Measurements from ENCODE around the gene CXCL11.

Gene CXCL11

DNA sequence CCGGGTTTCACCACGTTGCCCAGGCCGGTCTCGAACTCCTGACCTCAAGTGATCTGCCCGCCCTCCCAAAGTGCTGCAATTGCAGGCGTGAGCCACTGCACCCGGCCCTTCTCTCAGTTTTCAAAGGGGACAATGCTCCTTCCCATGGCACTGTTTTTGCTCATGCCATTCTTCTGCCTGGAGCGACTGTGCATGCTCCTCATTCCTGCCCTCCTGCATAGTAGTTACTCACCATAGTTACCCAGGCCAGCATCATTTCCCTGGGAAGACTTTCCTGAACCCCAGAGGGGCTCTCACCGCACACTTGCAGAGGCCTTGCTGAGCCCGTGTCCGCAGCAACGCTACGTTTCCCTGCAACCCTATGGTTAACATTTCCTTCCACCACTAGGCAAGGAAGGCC, 25.3 kb downstream of the CXCL11 start:
- Histone ChIP-seq H3K27me3 (ENCODE audit: insufficient read depth, low read length) (no peaks in the 10 kb centered on the region), H3K4me2 (ENCODE audit: low read length) (no peak overlapping the region), H3K27ac (ENCODE audit: low read depth, low read length) (no peak overlapping the region), H3K23ac (ENCODE audit: low read length) (no peak overlapping the region), H3K18ac (ENCODE audit: low read length) (no peak overlapping the region), H3K9ac (ENCODE audit: low read length) (no peak overlapping the region), H4K91ac (ENCODE audit: low read depth, low read length) (no peak overlapping the region), H2AFZ (ENCODE audit: insufficient read depth, low read length, poor library complexity) (no peak overlapping the region), H3K79me2 (ENCODE audit: control insufficient read depth, insufficient read depth, low read length, poor library complexity) (no peaks in the 10 kb centered on the region), H4K8ac (ENCODE audit: low read depth, low read length) (no peak overlapping the region), H3K79me1 (ENCODE audit: low read length) (no peaks in the 10 kb centered on the region), H4K12ac (ENCODE audit: low read depth, low read length) (no peak overlapping the region), H3K4me3 (ENCODE audit: low read depth, low read length) (no peak overlapping the region), H2BK12ac (ENCODE audit: low read length) (no peak overlapping the region), H3K36me3 (ENCODE audit: control insufficient read depth in 1 of 2, insufficient read depth in 2 of 2, low read length in 2 of 2) (no peaks in the 10 kb centered on the region), H3K9me3 (ENCODE audit: insufficient read depth, low read depth, low read length) (no peaks in the 10 kb centered on the region), H2BK5ac (ENCODE audit: low read depth, low read length, poor library complexity) (no peak overlapping the region), H3K4me1 (ENCODE audit: control insufficient read depth in 1 of 2, insufficient read depth in 2 of 2, low read length in 2 of 2) (no peaks in the 10 kb centered on the region), H3K4ac (ENCODE audit: low read depth, low read length) (no peak overlapping the region), H2AK5ac (ENCODE audit: low read length) (no peak overlapping the region), H2BK120ac (ENCODE audit: insufficient read depth, low read length, poor library complexity) (no peak overlapping the region), H3K14ac (ENCODE audit: low read length) (no peak overlapping the region)
- WGBS (ENCODE audit: extremely low coverage, insufficient coverage, insufficient read length), result no CpG with 5 or more reads among the region's 13 CpGs
- peak in 1 of 2 donors; percentile 53 for DNase-seq

DNA sequence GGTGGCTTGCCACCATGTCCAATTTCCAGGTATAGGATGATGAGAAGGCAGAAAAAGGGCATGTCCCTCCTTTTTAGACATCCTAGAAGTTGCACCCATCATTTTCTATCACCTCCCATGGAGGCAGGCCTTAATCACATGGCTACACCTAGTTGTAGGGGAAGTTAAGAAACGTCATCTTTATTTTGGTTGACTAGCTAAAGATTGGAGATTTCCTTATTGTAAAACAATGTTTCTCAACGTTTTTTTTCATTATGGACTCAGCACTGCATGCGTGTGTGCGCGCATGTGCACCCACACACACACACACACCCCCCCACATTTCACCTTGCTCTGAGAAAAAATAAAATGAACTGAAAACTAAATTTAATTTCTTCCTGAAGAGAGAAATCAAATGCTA, 26.6 kb downstream of the CXCL11 start:
- H3K27ac ChIP-seq (ENCODE audit: low read depth, low read length), result no peak overlapping the region
- H3K79me1 ChIP-seq (ENCODE audit: low read length), result no peaks in the 10 kb centered on the region
- H2AK5ac ChIP-seq (ENCODE audit: low read length), result no peak overlapping the region
- no peak for DNase-seq
- no peak overlapping the region for H2AFZ ChIP-seq (ENCODE audit: insufficient read depth, low read length, poor library complexity)
- H3K18ac ChIP-seq (ENCODE audit: low read length), result no peak overlapping the region
- H3K79me2 ChIP-seq (ENCODE audit: control insufficient read depth, insufficient read depth, low read length, poor library complexity), result no peaks in the 10 kb centered on the region
- H3K9ac ChIP-seq (ENCODE audit: low read length), result no peak overlapping the region
- no peak overlapping the region for H4K91ac ChIP-seq (ENCODE audit: low read depth, low read length)
- H2BK12ac ChIP-seq (ENCODE audit: low read length), result no peak overlapping the region
- no peaks in the 10 kb centered on the region for H3K27me3 ChIP-seq (ENCODE audit: insufficient read depth, low read length)
- H3K4me3 ChIP-seq (ENCODE audit: low read depth, low read length), result no peak overlapping the region
- peak overlapping the region; percentile 70 for H3K23ac ChIP-seq (ENCODE audit: low read length)
- no CpG with 5 or more reads among the region's 5 CpGs for WGBS (ENCODE audit: extremely low coverage, insufficient coverage, insufficient read length)
- H3K14ac ChIP-seq (ENCODE audit: low read length), result no peak overlapping the region
- H2BK5ac ChIP-seq (ENCODE audit: low read depth, low read length, poor library complexity), result no peak overlapping the region
- H2BK120ac ChIP-seq (ENCODE audit: insufficient read depth, low read length, poor library complexity), result no peak overlapping the region
- H4K8ac ChIP-seq (ENCODE audit: low read depth, low read length), result no peak overlapping the region
- no peak overlapping the region for H3K4me2 ChIP-seq (ENCODE audit: low read length)
- H3K4me1 ChIP-seq (ENCODE audit: control insufficient read depth in 1 of 2, insufficient read depth in 2 of 2, low read length in 2 of 2), result no peaks in the 10 kb centered on the region
- no peaks in the 10 kb centered on the region for H3K9me3 ChIP-seq (ENCODE audit: insufficient read depth, low read depth, low read length)
- no peak overlapping the region for H3K4ac ChIP-seq (ENCODE audit: low read depth, low read length)
- H4K12ac ChIP-seq (ENCODE audit: low read depth, low read length), result no peak overlapping the region
- no peaks in the 10 kb centered on the region for H3K36me3 ChIP-seq (ENCODE audit: control insufficient read depth in 1 of 2, insufficient read depth in 2 of 2, low read length in 2 of 2)

DNA sequence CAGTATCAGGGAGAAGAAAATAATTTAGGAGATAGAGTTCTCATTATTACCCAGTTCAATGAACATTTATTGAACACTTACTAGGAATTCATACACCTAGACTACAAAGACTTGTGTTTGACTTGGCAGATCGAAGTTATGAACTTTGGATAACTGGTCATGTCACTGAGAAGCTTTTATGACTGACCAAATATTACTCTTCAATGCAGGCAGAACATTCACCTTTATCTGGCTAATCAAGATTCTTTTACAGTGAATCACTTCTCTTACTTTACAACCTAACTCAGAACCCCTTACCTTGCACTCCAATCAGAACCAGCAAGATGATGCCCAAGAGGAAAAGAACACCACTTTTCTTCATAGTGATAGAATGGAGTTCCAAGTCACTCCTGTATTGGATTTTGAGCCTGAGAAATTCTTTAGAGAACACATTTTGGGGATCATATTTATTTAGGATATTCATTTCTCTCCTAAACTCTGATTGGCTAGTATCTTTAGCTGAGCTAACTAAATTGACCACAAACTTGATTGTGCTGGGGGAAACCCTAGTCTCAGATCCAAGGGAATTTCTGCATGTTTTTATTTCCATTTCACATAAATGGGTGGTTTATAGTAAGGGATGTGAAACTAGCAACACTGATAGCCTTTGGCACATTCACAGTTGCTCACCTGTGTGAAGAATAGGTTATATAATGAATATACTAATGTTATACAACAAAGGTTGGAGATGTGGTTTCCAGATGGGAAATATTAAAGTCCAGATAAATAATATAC, 28.6 kb downstream of the CXCL11 start, which contains the start of gene CXCL9:
CXCL9 (minus strand) TSS at position 421 of the 774 bp plus-strand sequence; CDS start at position 361, 60 bp downstream.
- no peaks in the 10 kb centered on the region for H3K4me1 ChIP-seq (ENCODE audit: control insufficient read depth in 1 of 2, insufficient read depth in 2 of 2, low read length in 2 of 2)
- no peak within 1 kb of the TSS for H3K4me2 ChIP-seq (ENCODE audit: low read length)
- no peak within 1 kb of the TSS for H4K91ac ChIP-seq (ENCODE audit: low read depth, low read length)
- no peak within 1 kb of the TSS for H3K23ac ChIP-seq (ENCODE audit: low read length)
- no peak within 1 kb of the TSS for H3K18ac ChIP-seq (ENCODE audit: low read length)
- no CpG with 5 or more reads among the region's 1 CpG for WGBS (ENCODE audit: extremely low coverage, insufficient coverage, insufficient read length)
- H2BK5ac ChIP-seq (ENCODE audit: low read depth, low read length, poor library complexity), result no peak within 1 kb of the TSS
- DNase-seq, result peak in 1 of 2 donors; percentile 46
- no peak within 1 kb of the TSS for H3K14ac ChIP-seq (ENCODE audit: low read length)
- no peak within 1 kb of the TSS for H3K4me3 ChIP-seq (ENCODE audit: low read depth, low read length)
- H3K9ac ChIP-seq (ENCODE audit: low read length), result no peak within 1 kb of the TSS
- H3K27me3 ChIP-seq (ENCODE audit: insufficient read depth, low read length), result no peaks in the 10 kb centered on the region
- no peak within 1 kb of the TSS for H2BK12ac ChIP-seq (ENCODE audit: low read length)
- H3K9me3 ChIP-seq (ENCODE audit: insufficient read depth, low read depth, low read length), result no peaks in the 10 kb centered on the region
- no peak within 1 kb of the TSS for H2BK120ac ChIP-seq (ENCODE audit: insufficient read depth, low read length, poor library complexity)
- no peak within 1 kb of the TSS for H2AK5ac ChIP-seq (ENCODE audit: low read length)
- H4K12ac ChIP-seq (ENCODE audit: low read depth, low read length), result no peak within 1 kb of the TSS
- H3K4ac ChIP-seq (ENCODE audit: low read depth, low read length), result no peak within 1 kb of the TSS
- H3K79me1 ChIP-seq (ENCODE audit: low read length), result no peaks in the 10 kb centered on the region
- no peaks in the 10 kb centered on the region for H3K36me3 ChIP-seq (ENCODE audit: control insufficient read depth in 1 of 2, insufficient read depth in 2 of 2, low read length in 2 of 2)
- H2AFZ ChIP-seq (ENCODE audit: insufficient read depth, low read length, poor library complexity), result no peak within 1 kb of the TSS
- H3K79me2 ChIP-seq (ENCODE audit: control insufficient read depth, insufficient read depth, low read length, poor library complexity), result no peaks in the 10 kb centered on the region
- H4K8ac ChIP-seq (ENCODE audit: low read depth, low read length), result no peak within 1 kb of the TSS
- H3K27ac ChIP-seq (ENCODE audit: low read depth, low read length), result no peak within 1 kb of the TSS

DNA sequence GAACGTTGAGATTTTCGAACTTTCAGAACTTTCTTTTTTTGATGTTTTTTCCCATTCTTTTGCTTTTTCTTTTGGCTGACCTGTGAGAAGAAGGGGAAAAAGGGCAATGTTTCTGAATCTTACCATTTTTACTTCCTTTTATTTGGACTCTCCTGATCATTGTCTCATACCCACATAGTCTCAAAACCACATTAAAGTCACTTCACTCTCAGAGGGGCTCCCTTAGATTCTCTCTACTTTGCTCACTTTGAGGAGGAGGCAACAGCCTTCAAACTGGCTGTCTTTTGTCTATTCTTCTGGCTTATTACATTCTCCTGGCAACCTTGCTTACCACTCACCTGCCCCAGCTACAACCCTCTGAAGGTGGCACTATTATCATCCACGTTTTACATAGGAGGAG, 32.2 kb downstream of the CXCL11 start:
- no peak overlapping the region for H3K27ac ChIP-seq (ENCODE audit: low read depth, low read length)
- no peak overlapping the region for H3K14ac ChIP-seq (ENCODE audit: low read length)
- H3K79me1 ChIP-seq (ENCODE audit: low read length), result no peaks in the 10 kb centered on the region
- no peak overlapping the region for H2AFZ ChIP-seq (ENCODE audit: insufficient read depth, low read length, poor library complexity)
- no peak overlapping the region for H3K4me2 ChIP-seq (ENCODE audit: low read length)
- H3K4ac ChIP-seq (ENCODE audit: low read depth, low read length), result no peak overlapping the region
- no peak overlapping the region for H2AK5ac ChIP-seq (ENCODE audit: low read length)
- H3K23ac ChIP-seq (ENCODE audit: low read length), result no peak overlapping the region
- no peak overlapping the region for H2BK120ac ChIP-seq (ENCODE audit: insufficient read depth, low read length, poor library complexity)
- WGBS (ENCODE audit: extremely low coverage, insufficient coverage, insufficient read length), result no CpG with 5 or more reads among the region's 3 CpGs
- no peak overlapping the region for H4K91ac ChIP-seq (ENCODE audit: low read depth, low read length)
- H4K12ac ChIP-seq (ENCODE audit: low read depth, low read length), result no peak overlapping the region
- no peaks in the 10 kb centered on the region for H3K36me3 ChIP-seq (ENCODE audit: control insufficient read depth in 1 of 2, insufficient read depth in 2 of 2, low read length in 2 of 2)
- DNase-seq, result no peak
- no peak overlapping the region for H4K8ac ChIP-seq (ENCODE audit: low read depth, low read length)
- no peak overlapping the region for H2BK12ac ChIP-seq (ENCODE audit: low read length)
- H3K9ac ChIP-seq (ENCODE audit: low read length), result no peak overlapping the region
- no peak overlapping the region for H3K4me3 ChIP-seq (ENCODE audit: low read depth, low read length)
- H3K9me3 ChIP-seq (ENCODE audit: insufficient read depth, low read depth, low read length), result no peaks in the 10 kb centered on the region
- H3K18ac ChIP-seq (ENCODE audit: low read length), result no peak overlapping the region
- H2BK5ac ChIP-seq (ENCODE audit: low read depth, low read length, poor library complexity), result no peak overlapping the region
- no peaks in the 10 kb centered on the region for H3K4me1 ChIP-seq (ENCODE audit: control insufficient read depth in 1 of 2, insufficient read depth in 2 of 2, low read length in 2 of 2)
- no peaks in the 10 kb centered on the region for H3K79me2 ChIP-seq (ENCODE audit: control insufficient read depth, insufficient read depth, low read length, poor library complexity)
- no peaks in the 10 kb centered on the region for H3K27me3 ChIP-seq (ENCODE audit: insufficient read depth, low read length)

All from trophoblast cell (in vitro differentiated cells and primary cell).